Transverse colon (tissue), 3 donors: ENCODE results near the gene PLXNC1.

Source experiments
- CTCF ChIP-seq, 5 experiments: fragments of 200-600 bp in 3 of 5; fragments of 450-650 bp in 2 of 5; sonication (generic) in 3 of 5; IDR thresholded peaks; 1 replicate in 2 of 5; 2 replicates in 3 of 5; pipeline ENCODE4 v1.5.1; 2016 to 2017; ENCODE audit warnings: antibody characterized with exemption in 5 of 5, inconsistent platforms in 3 of 5, mild to moderate bottlenecking in 2 of 5, moderate library complexity in 1 of 5
- POLR2A ChIP-seq: fragments of 450-650 bp; IDR thresholded peaks from one replicate; pipeline ENCODE4 v1.6.1; 2016; ENCODE audit warnings: antibody characterized with exemption, mild to moderate bottlenecking, moderate library complexity

GRCh38 chr12:94240171-94240570, 91.8 kb downstream of the PLXNC1 start:
- TF ChIP-seq POLR2A (no peak), CTCF (IDR thresholded peaks at IDR 0.05) (no peak)
